GM21528 (cell line): ENCODE data around the gene PSME3.
"Not testable (repeated sequence)": the region's sequence is repeated elsewhere in the genome, so short reads cannot be mapped to it uniquely, and the experiment has no call there.

ENCODE experiments used
- ATAC-seq: cut with Tn5 transposase; IDR thresholded peaks from one replicate; pipeline ENCODE4 v1.9.1; 2021; ENCODE audit warnings: mild to moderate bottlenecking, moderate library complexity; ENCODE audit not compliant: unreplicated experiment, low FRiP score

PSME3 gene

DNA sequence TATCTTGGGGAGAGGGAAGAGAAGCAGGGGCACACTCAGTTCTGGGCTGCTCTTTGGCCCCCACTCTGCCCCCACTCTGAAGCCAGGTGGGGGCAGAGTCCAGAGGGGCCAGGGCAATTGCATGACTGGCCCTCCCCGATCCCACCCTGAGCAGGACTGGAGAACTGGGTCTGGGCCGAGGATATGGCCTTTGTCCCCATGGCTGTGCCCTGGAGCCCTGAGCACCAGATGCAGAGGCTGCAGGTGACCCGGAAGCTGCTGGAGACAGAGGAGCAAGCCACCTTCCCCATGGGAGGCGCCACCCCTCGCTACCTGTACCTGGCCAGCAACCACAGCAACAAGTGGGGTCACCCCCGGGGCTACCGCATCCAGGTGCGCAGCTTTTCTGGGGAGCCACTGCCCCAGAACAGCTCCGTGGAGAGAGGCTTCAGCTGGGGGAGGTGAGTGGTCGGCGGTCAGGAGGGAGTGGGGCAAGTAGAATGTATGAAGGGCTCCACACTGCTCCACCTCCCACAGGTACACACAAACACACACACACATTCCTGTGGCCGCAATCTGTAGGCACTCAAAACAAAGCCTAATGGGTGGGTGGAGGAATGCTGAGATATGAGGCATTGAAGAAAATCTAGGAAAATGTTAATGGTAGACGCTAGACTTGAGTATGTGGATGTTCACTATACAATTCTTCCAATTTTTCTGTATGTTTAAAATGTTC lies 39.2 kb downstream of the PSME3 start:
- no peak for ATAC-seq

- no peak for ATAC-seq
Measured at GRCh38 chr17:42873315-42873714, 40.1 kb downstream of the PSME3 start.

- ATAC-seq = not testable (repeated sequence)
Measured at GRCh38 chr17:42873932-42874695, 40.9 kb downstream of the PSME3 start.

- no peak for ATAC-seq
Measured at GRCh38 chr17:42877037-42877436, 43.8 kb downstream of the PSME3 start.

- ATAC-seq = no peak
Measured at GRCh38 chr17:42878123-42878880, 45.1 kb downstream of the PSME3 start.

DNA sequence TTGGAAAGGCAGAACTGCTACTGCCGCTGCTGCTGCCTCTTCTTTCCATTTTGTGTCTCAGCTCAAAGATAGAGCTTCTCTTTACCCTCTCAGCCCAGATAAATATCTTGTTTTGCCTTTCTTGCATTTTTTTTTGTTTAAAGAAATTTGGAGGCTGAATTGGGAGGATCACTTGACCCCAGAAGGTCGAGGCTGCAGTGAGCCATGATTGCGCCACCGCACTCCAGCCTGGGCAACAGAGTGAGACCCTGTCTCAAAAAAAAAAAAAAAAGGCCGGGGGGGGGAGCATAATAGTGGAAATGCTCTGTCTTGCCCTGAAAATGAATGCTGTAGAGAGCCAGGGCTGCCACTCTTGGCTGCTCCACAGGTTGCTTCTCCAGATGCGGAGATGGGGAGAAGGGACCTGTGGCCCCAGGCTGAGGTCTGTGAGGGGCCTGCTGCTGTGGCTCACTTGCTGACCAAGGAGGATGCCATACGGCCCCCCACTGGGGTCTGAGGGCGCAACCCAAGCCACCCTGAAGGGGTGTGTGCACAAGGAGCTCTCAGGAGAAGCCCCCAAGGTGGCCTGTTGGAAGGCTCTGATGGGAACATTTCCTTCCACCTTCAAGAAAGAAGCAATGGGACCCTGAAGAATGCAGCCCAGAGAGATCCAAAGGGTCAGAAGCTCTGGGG lies 45.9 kb downstream of the PSME3 start:
- no peak for ATAC-seq

DNA sequence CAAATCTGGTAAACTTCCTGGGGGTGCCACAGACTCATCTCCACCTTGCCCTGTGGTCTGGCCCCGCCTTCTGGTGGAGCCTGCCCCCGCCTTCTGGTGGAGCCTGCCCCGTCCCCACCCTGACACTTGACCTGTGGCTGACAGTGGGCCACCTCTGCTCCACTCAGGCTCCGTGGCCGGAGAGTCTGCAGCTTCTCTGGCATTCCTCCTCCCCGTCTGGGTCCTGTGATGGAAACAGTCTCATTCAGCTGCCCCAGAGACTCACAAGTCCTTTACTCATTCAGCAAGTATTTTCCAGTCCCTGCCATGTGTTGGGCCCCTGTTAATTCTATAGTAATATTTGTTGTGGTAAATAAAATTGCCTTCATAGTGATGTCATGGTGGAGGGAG lies 46.4 kb downstream of the PSME3 start:
- ATAC-seq = no peak

DNA sequence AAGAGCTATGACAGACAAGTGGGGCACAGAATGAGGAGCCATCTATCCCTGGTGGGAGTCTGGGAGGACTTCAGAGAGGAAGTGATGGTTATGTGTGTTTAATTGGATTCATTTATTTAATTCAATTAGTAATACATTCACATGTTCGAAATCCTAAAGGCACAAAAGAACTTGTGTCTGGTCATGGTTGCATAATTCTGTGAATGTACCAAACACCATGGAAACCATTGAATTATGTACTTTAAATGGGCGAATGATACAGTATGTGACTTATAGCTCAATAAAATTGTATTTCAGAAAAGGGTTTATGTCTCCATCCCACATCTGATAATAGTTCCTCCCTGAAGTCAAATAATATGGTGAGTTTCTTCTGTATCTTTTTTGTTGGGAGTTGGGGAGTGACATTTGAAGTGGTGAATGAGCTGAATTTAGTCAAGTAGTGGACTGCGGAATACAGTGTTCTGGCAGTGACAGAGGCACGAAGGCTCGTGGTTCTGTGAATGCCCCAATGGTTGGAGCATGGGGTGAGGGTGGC lies 47.6 kb downstream of the PSME3 start:
- ATAC-seq = no peak

DNA sequence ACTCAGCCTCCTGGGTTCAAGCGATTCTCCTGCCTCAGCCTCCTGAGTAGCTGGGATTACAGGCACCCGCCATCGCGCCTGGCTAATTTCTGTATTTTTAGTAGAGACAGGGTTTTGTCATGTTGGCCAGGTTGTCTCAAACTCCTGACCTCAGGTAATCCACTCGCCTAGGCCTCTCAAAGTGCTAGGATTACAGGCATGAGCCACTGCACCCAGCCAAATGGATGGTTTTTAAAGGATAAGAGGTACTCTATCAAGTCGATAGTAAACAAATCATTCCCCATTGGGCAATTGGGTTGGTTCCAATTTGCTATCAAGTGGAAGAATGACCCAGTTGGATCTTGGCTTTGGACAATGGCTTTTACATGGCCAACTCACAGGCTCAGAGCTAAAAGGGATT lies 48.5 kb downstream of the PSME3 start:
- ATAC-seq = not testable (repeated sequence)

GRCh38 chr17:42882166-42882565 lies 49.0 kb downstream of the PSME3 start:
- ATAC-seq = no peak

- no peak for ATAC-seq
Measured at GRCh38 chr17:42883802-42884558, 50.8 kb downstream of the PSME3 start.

- ATAC-seq = not testable (repeated sequence)
Measured at GRCh38 chr17:42885806-42886205, 52.6 kb downstream of the PSME3 start.

GRCh38 chr17:42886283-42887176 lies 53.3 kb downstream of the PSME3 start:
- no peak for ATAC-seq

DNA sequence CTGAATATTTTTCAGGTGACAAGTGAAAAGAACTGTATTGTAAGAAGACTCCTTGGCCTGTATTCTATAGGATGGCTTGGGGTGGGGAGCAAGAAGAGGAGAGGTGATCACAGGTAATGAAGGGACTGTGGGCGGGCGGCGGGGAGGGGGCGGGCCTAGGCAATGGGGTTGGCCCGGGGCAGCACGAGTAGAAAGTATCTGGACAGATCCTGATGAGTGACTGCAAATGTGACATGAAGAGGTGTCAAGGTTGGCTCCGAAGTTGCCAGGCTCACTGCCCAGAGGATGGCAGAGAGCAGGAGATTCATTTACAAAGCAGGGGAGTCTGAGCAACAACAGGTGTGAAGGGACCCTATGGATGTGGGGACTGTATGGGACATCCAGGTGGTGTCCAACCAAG lies 56.6 kb downstream of the PSME3 start:
- no peak for ATAC-seq

DNA sequence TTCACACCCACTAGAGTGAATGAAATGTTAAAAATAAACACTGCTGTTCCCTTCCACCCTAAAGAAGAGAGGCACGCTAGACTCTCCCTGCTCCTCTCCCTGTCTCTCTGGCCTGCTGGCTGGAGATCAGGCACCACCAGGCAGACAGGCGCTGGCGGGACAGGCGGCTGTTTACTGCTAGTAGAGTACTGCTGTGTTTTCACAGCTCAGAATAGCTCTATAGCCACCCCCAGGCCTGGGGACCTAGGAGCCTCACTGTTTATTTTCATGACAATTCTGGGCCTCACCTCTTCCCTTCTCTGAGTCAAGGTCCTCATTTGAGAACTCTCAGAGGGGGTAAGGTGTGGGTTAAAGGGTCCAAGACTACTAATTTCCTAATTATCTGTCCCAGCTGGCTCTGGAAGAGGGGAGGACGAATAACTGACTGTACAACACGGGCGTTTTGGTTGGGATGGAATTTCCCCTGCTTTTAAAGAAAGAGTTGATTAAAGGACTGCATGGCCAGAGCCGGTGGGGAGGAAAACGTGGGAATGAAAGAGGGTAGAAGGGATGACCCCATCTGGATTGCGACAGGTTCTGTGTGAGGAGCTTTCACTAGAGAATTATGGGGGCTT lies 58.4 kb downstream of the PSME3 start:
- ATAC-seq = no peak

GRCh38 chr17:42893359-42893758 lies 60.2 kb downstream of the PSME3 start:
- no peak for ATAC-seq
